Keratinocyte (primary cell): Measurements from ENCODE around the gene KLF7.

ENCODE experiments used
- CTCF ChIP-seq, 3 experiments: IDR thresholded peaks in 1 of 3; conservative IDR thresholded peaks in 1 of 3; optimal IDR thresholded peaks in 1 of 3; 2 replicates in 2 of 3; 3 replicates in 1 of 3; pipeline versions ENCODE3 to v1.5.1; 2011; ENCODE audit warnings: low read length in 3 of 3, mild to moderate bottlenecking in 3 of 3, moderate library complexity in 2 of 3, control low read depth in 1 of 3, inconsistent platforms in 1 of 3; ENCODE audit not compliant: insufficient read depth in 2 of 3; ENCODE audit errors: extremely low read depth in 1 of 3
- EZH2 ChIP-seq: IDR thresholded peaks from one replicate; pipeline ENCODE4 v1.6.1; 2012; ENCODE audit warnings: inconsistent platforms, mild to moderate bottlenecking, low read length, moderate library complexity

- no peak for TF ChIP-seq CTCF (optimal IDR thresholded peaks at IDR 0.05 in 1 of 3, IDR thresholded peaks at IDR 0.05 in 1 of 3, conservative IDR thresholded peaks at IDR 0.05 in 1 of 3; ENCODE audit: extremely low read depth in 1 of 3, insufficient read depth in 2 of 3, low read length in 3 of 3)
- TF ChIP-seq EZH2 = no peak
These were observed 75.4 kb downstream of the KLF7 start for GRCh38 chr2:207090389-207090788.
